ENCODE data around the gene NLRP1.
A peak's percentile ranks its signal among the peaks of the same experiment; 100 is the strongest.

Gene NLRP1

GRCh38 chr17:5598457-5598856 lies 14.1 kb upstream of the NLRP1 start:
- no peaks in the 10 kb centered on the region for H4K20me1 ChIP-seq (ENCODE audit: insufficient read depth, low read length)
- no peak for TF ChIP-seq CTCF (IDR thresholded peaks at IDR 0.05; ENCODE audit: low read depth, low read length)
- TF ChIP-seq EZH2phosphoT487 (IDR thresholded peaks at IDR 0.05; ENCODE audit: low read depth) = no peak
- H3K27me3 ChIP-seq (ENCODE audit: low read depth, low read length) = peaks cover 22% of the 10 kb centered on the region; the same call in 1 of the 2 replicates

GRCh38 chr17:5596421-5596820 lies 12.1 kb upstream of the NLRP1 start:
- no peak overlapping the region for H2AFZ ChIP-seq (ENCODE audit: low read depth, low read length)
- TF ChIP-seq EZH2phosphoT487 (IDR thresholded peaks at IDR 0.05; ENCODE audit: low read depth) (no peak), CTCF (IDR thresholded peaks at IDR 0.05; ENCODE audit: low read depth, low read length) (no peak)
- H3K27ac ChIP-seq (ENCODE audit: low read length) = no peak overlapping the region
- H4K20me1 ChIP-seq (ENCODE audit: insufficient read depth, low read length) = no peaks in the 10 kb centered on the region
- no peaks in the 10 kb centered on the region for H3K79me2 ChIP-seq (ENCODE audit: low read length)
- no peaks in the 10 kb centered on the region for H3K4me1 ChIP-seq (ENCODE audit: low read length)
- H3K4me2 ChIP-seq (ENCODE audit: low read length) = no peak overlapping the region
- no peaks in the 10 kb centered on the region for H3K9me3 ChIP-seq (ENCODE audit: insufficient read depth, low read length)
- H3K36me3 ChIP-seq (replicated peaks; ENCODE audit: low read depth, low read length) = no peaks in the 10 kb centered on the region
- no peak overlapping the region for H3K4me3 ChIP-seq (ENCODE audit: low read length)
- H3K9ac ChIP-seq (ENCODE audit: low read length) = no peak overlapping the region
- peaks cover 22% of the 10 kb centered on the region; the same call in 1 of the 2 replicates for H3K27me3 ChIP-seq (ENCODE audit: low read depth, low read length)

More at GRCh38 chr17:5598457-5598856, 14.1 kb upstream of the NLRP1 start:
- H3K36me3 ChIP-seq (replicated peaks; ENCODE audit: low read depth, low read length) = no peaks in the 10 kb centered on the region
- H3K4me1 ChIP-seq (ENCODE audit: low read length) = no peaks in the 10 kb centered on the region
- H3K27ac ChIP-seq (ENCODE audit: low read length) = no peak overlapping the region
- no peak overlapping the region for H3K4me3 ChIP-seq (ENCODE audit: low read length)
- no peaks in the 10 kb centered on the region for H3K9me3 ChIP-seq (ENCODE audit: insufficient read depth, low read length)
- no peak overlapping the region for H3K9ac ChIP-seq (ENCODE audit: low read length)
- no peaks in the 10 kb centered on the region for H3K79me2 ChIP-seq (ENCODE audit: low read length)
- H3K4me2 ChIP-seq (ENCODE audit: low read length) = no peak overlapping the region
- H2AFZ ChIP-seq (ENCODE audit: low read depth, low read length) = no peak overlapping the region

- Histone ChIP-seq H3K4me3 (ENCODE audit: low read length) (no peak overlapping the region), H2AFZ (ENCODE audit: low read depth, low read length) (no peak overlapping the region), H3K27ac (ENCODE audit: low read length) (no peak overlapping the region), H3K79me2 (ENCODE audit: low read length) (no peaks in the 10 kb centered on the region), H3K27me3 (ENCODE audit: low read depth, low read length) (peaks cover 22% of the 10 kb centered on the region; the same call in 1 of the 2 replicates), H3K4me1 (ENCODE audit: low read length) (no peaks in the 10 kb centered on the region), H3K36me3 (replicated peaks; ENCODE audit: low read depth, low read length) (no peaks in the 10 kb centered on the region), H3K4me2 (ENCODE audit: low read length) (no peak overlapping the region), H4K20me1 (ENCODE audit: insufficient read depth, low read length) (no peaks in the 10 kb centered on the region), H3K9ac (ENCODE audit: low read length) (no peak overlapping the region), H3K9me3 (ENCODE audit: insufficient read depth, low read length) (no peaks in the 10 kb centered on the region)
- TF ChIP-seq EZH2phosphoT487 (IDR thresholded peaks at IDR 0.05; ENCODE audit: low read depth) (no peak), CTCF (IDR thresholded peaks at IDR 0.05; ENCODE audit: low read depth, low read length) (no peak)
Measured at GRCh38 chr17:5595831-5596230, 11.5 kb upstream of the NLRP1 start.

GRCh38 chr17:5592382-5592781 lies 8.1 kb upstream of the NLRP1 start:
- H3K79me2 ChIP-seq (ENCODE audit: low read length) = no peaks in the 10 kb centered on the region
- H3K4me3 ChIP-seq (ENCODE audit: low read length) = no peak overlapping the region
- no peak overlapping the region for H3K9ac ChIP-seq (ENCODE audit: low read length)
- no peaks in the 10 kb centered on the region for H3K9me3 ChIP-seq (ENCODE audit: insufficient read depth, low read length)
- no peaks in the 10 kb centered on the region for H3K36me3 ChIP-seq (replicated peaks; ENCODE audit: low read depth, low read length)
- no peak overlapping the region for H2AFZ ChIP-seq (ENCODE audit: low read depth, low read length)
- no peak overlapping the region for H3K4me2 ChIP-seq (ENCODE audit: low read length)
- TF ChIP-seq EZH2phosphoT487 (IDR thresholded peaks at IDR 0.05; ENCODE audit: low read depth) = no peak
- peak; percentile 53 for TF ChIP-seq CTCF (IDR thresholded peaks at IDR 0.05; ENCODE audit: low read depth, low read length)
- no peaks in the 10 kb centered on the region for H3K4me1 ChIP-seq (ENCODE audit: low read length)
- no peaks in the 10 kb centered on the region for H4K20me1 ChIP-seq (ENCODE audit: insufficient read depth, low read length)
- no peak overlapping the region for H3K27ac ChIP-seq (ENCODE audit: low read length)
- H3K27me3 ChIP-seq (ENCODE audit: low read depth, low read length) = peaks cover 18% of the 10 kb centered on the region; the same call in 1 of the 2 replicates

Measured in OCI-LY3 (cell line).